ENCODE results near the gene ABHD5. TPM values are rescaled to one million over a fixed set of nuclear protein-coding genes. Genes with fewer than 3 reads are reported as not detected.
"Not testable (repeated sequence)": the region's sequence is repeated elsewhere in the genome, so short reads cannot be mapped to it uniquely, and the experiment has no call there.

Gene ABHD5
- total RNA-seq, 1 donor from 2014 or later = 8.4 TPM

DNA sequence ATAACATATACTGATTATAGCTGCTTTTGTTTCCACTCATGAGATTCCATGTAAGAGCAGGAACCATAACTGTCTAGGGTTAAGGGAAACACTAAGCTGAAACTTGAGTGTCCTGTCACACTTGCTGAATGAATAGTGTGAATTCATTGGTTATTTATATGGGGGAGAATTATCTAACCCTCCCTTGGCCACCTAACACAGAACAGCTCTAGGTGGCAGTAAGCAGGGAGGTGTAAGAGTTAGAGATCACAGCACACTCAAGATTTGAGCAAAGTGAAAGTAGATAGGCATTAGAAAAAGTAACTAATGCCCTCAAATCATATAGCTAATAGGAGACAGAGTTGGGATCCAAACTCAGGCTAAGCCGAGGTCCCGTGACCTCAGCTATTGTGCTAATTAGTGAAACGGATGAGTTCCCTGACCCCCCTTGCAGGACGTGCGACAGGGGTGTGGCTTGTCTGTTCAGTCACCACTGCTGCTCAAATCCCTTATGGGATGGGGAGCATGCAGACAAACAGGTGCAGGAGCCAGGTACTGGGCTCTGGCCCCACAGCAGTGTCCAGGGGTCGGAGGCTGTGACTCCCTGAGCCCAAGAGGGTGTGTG lies 41.3 kb upstream of the ABHD5 start:
- TF ChIP-seq CTCF (IDR thresholded peaks at IDR 0.05; ENCODE audit: unreplicated experiment) = no peak
- Mint-ChIP-seq H3K27me3 (ENCODE audit: low read depth) (no peaks in the 10 kb centered on the region), H3K4me1 (no peaks in the 10 kb centered on the region), H3K36me3 (no peaks in the 10 kb centered on the region), H3K9me3 (no peaks in the 10 kb centered on the region), H3K27ac (no peak overlapping the region), H3K4me3 (no peak overlapping the region)
- no peak for DNase-seq (ENCODE audit: low spot score in 2 of 2, unreplicated experiment in 2 of 2)

DNA sequence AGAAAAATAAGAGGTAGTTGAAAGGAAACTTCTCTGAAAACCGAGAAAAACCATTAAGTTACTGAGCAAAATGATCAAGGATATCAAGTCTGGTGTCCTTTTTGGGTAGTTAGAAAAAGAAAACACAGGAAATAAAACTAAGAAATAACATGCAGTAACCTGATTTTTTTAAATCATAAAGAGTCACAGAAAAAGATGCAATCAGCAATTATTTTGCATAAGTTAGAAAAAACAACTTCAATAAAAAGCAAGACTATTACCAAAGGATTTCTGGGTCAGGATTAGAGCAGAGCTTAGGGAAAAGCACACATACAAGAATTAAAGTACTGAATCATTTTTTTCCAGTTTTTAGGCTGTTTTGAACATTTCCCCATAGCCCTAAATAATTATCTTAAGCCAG lies 40.4 kb upstream of the ABHD5 start:
- H3K4me1 Mint-ChIP-seq = no peaks in the 10 kb centered on the region
- H3K27me3 Mint-ChIP-seq (ENCODE audit: low read depth) = no peaks in the 10 kb centered on the region
- no peak for TF ChIP-seq CTCF (IDR thresholded peaks at IDR 0.05; ENCODE audit: unreplicated experiment)
- no peak overlapping the region for H3K4me3 Mint-ChIP-seq
- no peak for DNase-seq (ENCODE audit: low spot score in 2 of 2, unreplicated experiment in 2 of 2)
- H3K36me3 Mint-ChIP-seq = no peaks in the 10 kb centered on the region
- no peaks in the 10 kb centered on the region for H3K9me3 Mint-ChIP-seq
- no peak overlapping the region for H3K27ac Mint-ChIP-seq

- not testable (repeated sequence) for H3K36me3 Mint-ChIP-seq; H3K27ac Mint-ChIP-seq; DNase-seq (ENCODE audit: low spot score in 2 of 2, unreplicated experiment in 2 of 2); H3K27me3 Mint-ChIP-seq (ENCODE audit: low read depth); H3K4me3 Mint-ChIP-seq; H3K4me1 Mint-ChIP-seq
- H3K9me3 Mint-ChIP-seq = peaks cover 12% of the 10 kb centered on the region
These were observed 34.3 kb upstream of the ABHD5 start for GRCh38 chr3:43656390-43656789.

DNA sequence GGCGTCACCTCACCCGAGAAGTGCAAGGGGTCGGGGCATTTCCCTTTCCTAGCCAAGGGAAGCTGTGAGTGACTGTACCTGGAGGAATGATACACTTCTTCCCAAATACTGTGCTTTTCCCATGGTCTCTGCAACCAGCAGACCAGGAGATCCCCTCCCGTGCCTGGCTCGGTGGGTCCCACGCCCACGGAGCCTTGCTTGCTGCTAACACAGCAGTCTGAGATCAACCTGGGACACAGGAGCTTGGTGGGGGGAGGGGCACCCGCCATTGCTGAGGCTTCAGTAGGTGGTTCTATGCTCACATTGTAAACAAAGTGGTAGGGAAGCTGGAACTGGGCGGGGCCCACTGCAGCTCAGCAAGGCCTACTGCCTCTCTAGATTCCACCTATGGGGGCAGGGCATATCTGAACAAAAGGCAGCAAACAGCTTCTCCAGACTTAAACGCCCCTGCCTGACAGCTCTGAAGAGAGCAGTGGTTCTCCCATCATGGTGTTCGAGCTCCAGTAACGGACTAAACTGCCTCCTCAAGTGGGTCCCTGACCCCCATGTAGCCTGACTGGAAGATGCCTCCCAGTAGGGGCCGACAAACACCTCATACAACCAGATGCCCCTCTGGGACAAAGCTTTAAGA lies 31.4 kb upstream of the ABHD5 start:
- H3K9me3 Mint-ChIP-seq = peaks cover 36% of the 10 kb centered on the region
- no peak overlapping the region for H3K4me3 Mint-ChIP-seq
- H3K4me1 Mint-ChIP-seq = no peaks in the 10 kb centered on the region
- H3K27me3 Mint-ChIP-seq (ENCODE audit: low read depth) = no peaks in the 10 kb centered on the region
- no peak for DNase-seq (ENCODE audit: low spot score in 2 of 2, unreplicated experiment in 2 of 2)
- no peak for TF ChIP-seq CTCF (IDR thresholded peaks at IDR 0.05; ENCODE audit: unreplicated experiment)
- peaks cover 16% of the 10 kb centered on the region for H3K36me3 Mint-ChIP-seq
- no peak overlapping the region for H3K27ac Mint-ChIP-seq

DNA sequence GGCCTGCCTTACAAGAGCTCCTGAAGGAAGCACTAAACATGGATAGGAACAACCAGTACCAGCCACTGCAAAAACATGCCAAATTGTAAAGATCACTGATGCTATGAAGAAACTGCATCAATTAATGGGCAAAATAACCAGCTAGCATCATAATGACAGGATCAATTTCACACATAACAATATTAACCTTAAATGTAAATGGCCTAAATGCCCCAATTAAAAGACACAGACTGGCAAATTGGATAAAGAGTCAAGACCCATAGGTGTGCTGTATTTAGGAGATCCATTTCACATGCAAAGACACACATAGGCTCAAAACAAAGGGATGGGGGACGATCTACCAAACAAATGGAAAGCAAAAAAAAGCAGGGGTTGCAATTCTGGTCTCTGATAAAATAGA lies 29.4 kb upstream of the ABHD5 start:
- H3K27ac Mint-ChIP-seq; H3K4me1 Mint-ChIP-seq; H3K4me3 Mint-ChIP-seq; DNase-seq (ENCODE audit: low spot score in 2 of 2, unreplicated experiment in 2 of 2); H3K27me3 Mint-ChIP-seq (ENCODE audit: low read depth): not testable (repeated sequence)
- H3K36me3 Mint-ChIP-seq = peaks cover 18% of the 10 kb centered on the region
- peaks cover 45% of the 10 kb centered on the region for H3K9me3 Mint-ChIP-seq

DNA sequence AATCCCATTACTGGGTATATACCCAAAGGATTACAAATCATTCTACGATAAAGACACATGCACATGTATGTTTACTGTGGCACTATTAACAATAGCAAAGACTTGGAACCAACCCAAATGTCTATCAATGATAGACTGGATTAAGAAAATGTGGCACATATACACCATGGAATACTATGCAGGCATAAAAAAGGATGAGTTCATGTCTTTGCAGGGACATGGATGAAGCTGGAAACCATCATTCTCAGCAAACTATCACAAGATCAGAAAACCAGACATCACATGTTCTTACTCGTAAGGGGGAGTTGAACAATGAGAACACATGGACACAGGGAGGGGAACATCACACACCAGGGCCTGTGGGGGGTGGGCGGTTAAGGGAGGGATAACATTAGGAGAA lies 25.7 kb upstream of the ABHD5 start:
- H3K9me3 Mint-ChIP-seq = peaks cover 45% of the 10 kb centered on the region
- not testable (repeated sequence) for H3K4me3 Mint-ChIP-seq; H3K27ac Mint-ChIP-seq; H3K27me3 Mint-ChIP-seq (ENCODE audit: low read depth); H3K4me1 Mint-ChIP-seq; DNase-seq (ENCODE audit: low spot score in 2 of 2, unreplicated experiment in 2 of 2)
- H3K36me3 Mint-ChIP-seq = peaks cover 18% of the 10 kb centered on the region

- TF ChIP-seq CTCF (IDR thresholded peaks at IDR 0.05; ENCODE audit: unreplicated experiment) = no peak
- H3K4me3 Mint-ChIP-seq = no peak overlapping the region
- H3K27me3 Mint-ChIP-seq (ENCODE audit: low read depth) = no peaks in the 10 kb centered on the region
- no peak for DNase-seq (ENCODE audit: low spot score in 2 of 2, unreplicated experiment in 2 of 2)
- no peak overlapping the region for H3K27ac Mint-ChIP-seq
- H3K9me3 Mint-ChIP-seq = no peaks in the 10 kb centered on the region
- peaks cover 2% of the 10 kb centered on the region for H3K4me1 Mint-ChIP-seq
- H3K36me3 Mint-ChIP-seq = no peaks in the 10 kb centered on the region
These were observed 19.9 kb upstream of the ABHD5 start for GRCh38 chr3:43670635-43671522.

Measured in mesothelial cell of epicardium (in vitro differentiated cells).